NCI-H524 (cell line): ENCODE data around the gene SAMD4B.

Source experiments
- DNase-seq, 2 experiments: peaks; one replicate each; lab custom pipeline; 2025; lab: John Stamatoyannopoulos, UW

The SAMD4B gene

GRCh38 chr19:39425744-39426143, 83.5 kb downstream of the SAMD4B start:
- DNase-seq, result no peak

DNA sequence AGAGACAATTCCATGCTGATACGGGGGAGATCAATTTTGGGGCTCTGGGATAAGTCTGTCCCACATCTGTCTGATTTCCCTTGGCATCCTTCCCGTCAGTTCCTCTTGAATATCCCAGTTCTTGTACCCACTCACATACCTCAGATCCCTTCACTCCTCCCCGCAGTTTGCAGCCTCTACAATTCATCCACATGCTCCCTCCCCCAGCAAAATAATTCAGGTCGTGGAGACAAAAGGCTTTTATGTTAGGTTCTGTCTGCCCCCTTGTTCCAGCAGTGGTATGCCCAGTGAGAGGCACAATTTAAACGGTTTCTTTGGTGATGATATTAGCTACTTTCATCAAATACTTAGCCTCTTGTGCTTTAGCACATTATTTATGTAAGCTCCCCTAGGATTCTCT, 83.9 kb downstream of the SAMD4B start:
- no peak for DNase-seq

- DNase-seq, result no peak
These were observed 85.5 kb downstream of the SAMD4B start for GRCh38 chr19:39427707-39428106.

- DNase-seq, result no peak
These were observed 86.3 kb downstream of the SAMD4B start for GRCh38 chr19:39428283-39429112.

DNA sequence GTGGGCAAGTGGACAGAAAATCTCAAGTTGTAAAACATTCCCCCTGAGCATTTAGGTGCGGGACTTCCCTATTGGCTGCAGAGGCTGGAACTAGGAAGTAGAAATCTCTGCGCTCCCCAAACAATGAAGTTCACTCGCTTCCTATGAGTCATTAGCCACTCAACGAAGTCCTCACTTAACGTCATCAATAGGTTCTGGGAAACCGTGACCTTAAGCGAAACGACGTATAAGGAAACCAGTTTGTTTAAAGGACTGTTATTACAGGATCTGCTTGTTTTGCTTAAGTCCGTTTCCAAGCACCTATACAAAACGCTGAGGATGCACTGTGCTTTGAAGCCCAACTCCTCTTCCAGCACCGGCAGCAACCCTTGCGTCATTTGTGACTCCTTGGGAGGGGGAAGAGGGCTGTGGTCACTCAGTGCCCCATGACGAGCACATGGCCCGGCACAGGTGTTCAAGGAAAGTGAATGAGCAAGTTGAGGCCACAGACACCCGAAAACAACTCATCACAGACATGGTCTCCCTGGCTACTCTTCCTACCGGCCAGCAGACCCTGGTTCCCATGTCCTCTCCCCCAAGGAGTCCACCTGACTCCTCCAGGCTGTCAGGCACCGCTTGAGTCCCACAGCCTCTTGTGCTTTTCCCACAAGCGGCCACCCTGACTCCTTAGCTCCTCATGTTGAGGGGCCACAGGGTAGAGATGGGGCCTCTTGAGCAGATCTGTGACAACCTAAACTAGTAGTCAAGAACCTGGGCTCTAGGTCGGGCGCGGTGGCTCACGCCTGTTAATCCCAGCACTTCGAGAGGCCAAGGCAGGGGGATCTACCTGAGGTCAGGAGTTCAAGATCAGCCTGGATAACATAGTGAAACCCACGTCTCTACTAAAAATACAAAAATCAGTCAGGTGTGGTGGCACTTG, 88.7 kb downstream of the SAMD4B start:
- no peak for DNase-seq

DNA sequence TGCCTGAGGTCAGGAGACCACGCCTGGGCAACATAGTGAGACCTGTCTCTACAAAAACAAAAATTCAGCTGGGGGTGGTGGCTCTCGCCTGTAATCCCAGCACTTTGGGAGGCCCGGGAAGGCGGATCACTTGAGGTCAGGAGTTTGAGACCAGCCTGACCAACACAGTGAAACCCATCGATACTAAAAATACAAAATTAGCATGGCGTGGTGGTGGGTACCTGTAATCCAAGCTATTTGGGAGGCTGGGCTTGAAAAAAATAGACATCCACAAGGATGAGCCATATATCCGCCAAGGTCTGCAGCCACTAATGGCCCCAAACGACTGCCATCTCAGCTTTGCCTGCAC, 90.4 kb downstream of the SAMD4B start:
- DNase-seq, result no peak

DNA sequence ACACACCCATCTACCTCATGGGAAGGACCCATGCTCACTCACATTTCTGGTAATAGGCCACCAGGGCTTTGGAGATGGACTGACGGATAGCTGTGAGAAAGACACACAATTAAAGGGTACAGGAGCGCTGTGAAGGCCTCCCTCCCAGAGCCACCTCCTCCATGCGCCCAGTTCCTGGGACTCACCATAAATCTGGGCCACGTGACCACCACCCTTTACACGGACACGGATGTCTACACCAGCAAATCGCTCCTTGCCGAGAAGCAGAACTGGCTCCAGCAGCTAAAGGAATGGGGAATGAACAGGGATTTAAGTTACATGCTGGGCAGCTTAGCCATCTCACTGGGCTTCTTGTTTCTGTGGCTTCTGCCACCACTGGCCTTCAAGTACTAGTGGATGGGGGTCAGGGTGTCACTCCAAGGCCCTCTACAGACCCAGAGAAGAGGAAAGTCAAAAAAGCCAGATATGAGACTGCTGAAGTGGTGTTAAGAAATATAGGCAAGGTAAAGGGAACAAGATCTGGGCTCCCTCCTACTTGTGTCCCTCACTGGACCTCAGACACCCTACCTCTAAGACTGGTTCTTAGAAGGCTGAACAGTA, 91.4 kb downstream of the SAMD4B start:
- DNase-seq, result no peak

DNA sequence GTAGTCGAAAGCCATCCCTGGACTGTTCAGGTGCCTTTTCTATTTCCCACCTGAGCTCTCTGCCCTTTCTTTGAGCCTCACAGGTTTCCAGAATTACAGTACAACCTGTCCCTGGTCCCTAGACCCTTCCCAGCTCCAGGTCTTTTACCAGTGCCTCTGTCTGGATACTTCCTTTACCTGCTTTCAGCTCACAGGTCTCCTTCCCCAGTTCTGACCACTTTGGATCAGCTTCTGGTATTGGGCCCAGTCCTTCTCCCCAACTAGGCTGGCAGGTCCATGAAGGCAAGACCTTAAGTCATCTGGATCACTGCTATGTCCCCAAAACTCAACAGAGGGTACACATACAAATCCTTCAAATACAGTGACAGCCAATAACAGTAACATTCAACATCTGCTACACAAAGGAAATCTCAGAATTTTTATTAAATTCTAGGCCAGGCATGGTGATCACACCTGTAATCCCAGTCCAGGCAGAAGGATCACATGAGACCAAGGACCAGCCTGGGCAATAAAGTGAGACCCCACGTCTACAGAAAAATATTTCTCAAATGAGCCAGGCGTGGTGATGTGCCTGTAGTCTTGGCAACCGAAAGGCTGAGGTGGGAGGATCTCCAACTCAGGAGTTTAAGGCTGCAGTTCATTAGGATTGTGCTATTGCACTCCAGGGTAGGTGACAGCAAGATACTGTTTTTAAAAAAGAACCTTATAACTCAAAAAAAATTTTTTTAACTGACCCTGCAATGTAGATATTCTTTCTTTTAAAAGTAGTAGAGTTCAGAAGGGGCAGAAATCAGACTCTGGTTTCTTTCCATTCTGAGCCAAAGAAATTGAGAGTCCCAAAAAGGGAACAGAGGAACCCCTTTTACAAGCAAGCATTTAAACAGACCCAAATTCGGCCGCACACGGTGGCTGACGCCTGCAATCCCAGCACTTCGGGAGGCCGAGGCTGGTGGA, 92.2 kb downstream of the SAMD4B start:
- no peak for DNase-seq
